GM21526 (cell line): ENCODE measurements around the gene MINAR1.

Experiments used
- ATAC-seq: cut with Tn5 transposase; IDR thresholded peaks from one replicate; pipeline ENCODE4 v1.9.1; 2021; ENCODE audit warnings: moderate library complexity; ENCODE audit not compliant: unreplicated experiment, low FRiP score

The MINAR1 gene

DNA sequence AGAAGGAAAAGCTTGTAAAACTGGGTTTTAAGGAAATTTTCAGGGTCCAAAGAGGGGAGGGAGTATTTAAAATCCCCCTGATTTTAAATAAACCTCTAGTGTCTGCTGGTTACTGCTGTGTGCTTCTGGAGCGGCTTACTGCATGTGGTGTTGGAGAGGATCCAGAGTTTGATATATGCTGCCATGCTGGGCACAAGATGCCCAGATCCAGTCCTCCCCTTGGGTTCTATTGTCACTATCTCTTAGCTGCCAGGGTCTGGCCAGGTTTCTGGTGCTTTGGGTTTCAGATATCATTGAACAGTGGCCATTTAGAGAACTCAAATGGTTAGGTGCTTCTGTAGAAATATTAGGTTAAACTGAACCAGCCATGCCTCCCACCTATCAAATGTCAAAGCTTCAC is 27.5 kb downstream of the MINAR1 start:
- ATAC-seq: no peak

DNA sequence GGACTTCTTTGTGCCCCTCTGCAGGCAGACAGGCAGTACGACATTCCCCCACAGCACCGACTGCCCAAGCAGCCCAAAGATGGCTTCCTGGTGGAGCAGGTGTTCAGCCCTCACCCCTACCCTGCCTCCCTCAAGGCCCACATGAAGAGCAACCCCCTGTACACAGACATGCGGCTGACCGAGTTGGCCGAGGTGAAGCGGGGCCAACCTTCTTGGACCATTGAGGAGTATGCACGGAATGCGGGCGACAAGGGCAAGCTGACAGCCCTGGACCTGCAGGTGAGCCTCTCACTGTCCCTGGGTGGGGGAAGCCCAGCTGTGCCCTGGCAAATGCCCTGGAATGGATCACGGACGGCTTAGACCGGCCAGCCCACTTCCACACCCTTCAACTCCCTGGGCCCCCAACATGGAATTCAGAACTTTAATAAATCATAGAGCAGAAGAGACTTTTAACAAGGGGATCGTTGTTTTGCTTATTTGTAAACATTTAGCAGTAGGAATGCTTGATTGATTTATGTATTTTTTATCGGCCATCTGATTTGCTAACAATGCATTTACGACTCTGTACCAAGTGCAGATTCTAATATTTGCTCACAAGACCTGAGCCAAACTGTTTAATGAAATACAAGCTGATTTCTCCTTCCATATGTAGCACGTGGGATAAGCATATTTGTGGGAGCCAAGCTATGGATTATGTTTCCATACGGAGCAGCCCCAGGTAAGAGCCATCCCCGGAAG is 31.1 kb downstream of the MINAR1 start:
- ATAC-seq: no peak

- no peak for ATAC-seq
These were observed 31.7 kb downstream of the MINAR1 start for GRCh38 chr15:79463781-79464270.

- ATAC-seq: no peak
These were observed 34.4 kb downstream of the MINAR1 start for GRCh38 chr15:79466488-79466887.

- ATAC-seq: no peak
These were observed 35.9 kb downstream of the MINAR1 start for GRCh38 chr15:79467865-79468586.

DNA sequence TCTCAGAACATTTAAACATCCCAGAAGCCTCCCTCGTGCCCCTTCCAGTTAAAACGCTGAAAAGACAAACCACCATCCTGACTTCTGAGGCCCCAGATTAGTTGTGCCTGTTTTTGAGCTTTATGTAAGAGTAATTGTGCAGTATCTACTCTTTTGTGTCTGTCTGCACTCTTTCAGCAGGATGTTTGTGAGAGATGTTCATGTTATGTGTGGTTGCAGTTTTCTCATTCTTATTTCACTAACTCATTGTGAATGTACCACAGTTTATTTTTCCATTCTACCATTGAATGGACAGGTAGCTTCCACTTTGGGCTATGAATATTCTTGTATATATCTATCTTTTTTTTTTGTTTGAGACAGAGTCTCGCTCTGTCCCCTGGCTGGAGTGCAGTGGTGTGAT is 40.3 kb downstream of the MINAR1 start:
- no peak for ATAC-seq

DNA sequence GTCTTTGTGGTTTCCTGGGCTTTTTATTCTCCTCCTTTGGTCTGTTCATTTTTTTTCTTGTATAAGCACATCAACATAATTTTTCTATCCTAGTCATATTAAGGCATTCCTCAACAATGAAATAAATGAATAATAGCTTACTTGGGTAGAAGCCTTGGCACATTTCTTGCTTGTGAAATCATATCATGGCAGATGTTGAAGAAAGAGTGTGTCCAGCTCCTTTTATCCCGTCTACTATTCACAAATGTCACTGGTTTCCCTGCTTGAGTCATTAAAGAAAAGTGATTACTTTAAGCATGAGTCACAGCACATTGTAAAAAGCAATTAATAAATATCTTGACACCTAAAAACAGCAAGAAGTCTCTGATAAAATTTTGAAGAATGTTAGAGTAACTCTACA is 42.1 kb downstream of the MINAR1 start:
- ATAC-seq: no peak

DNA sequence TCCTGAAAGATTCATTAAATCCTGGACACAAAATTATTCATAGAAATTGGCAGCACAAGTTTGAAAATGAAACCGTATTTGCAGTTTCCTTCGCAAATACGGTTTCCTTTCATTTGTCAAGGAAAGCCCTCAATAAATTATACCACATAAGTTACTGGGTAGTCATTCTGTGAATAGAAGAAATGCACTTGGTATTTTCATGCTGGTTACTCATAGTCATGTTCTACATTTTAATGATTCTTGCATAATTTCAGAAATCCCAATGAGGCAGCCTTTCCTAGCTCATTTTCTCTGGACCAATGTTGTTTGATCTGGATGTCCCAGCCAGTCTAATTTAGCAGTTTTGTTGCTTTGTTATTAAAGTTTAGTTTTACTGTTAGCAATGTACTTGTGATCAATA is 43.2 kb downstream of the MINAR1 start:
- no peak for ATAC-seq

DNA sequence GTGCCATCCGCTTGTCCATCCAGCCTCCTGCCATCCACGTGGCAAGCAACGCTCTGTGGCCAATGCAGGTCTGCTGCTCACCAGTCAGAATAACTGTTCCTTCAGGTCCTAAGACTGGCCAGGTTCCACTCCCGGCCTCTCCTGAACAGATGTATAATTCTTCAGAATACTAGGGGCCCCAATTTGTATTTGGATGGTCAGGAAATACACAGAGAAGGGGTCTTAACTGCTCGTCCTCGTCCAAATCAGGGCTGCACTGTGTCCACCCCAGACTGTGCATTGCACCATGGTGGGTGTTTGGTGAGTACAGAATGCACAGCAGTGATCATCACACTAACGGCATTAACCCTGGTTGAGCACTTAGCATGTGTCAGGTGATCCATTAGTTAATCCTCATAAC is 46.0 kb downstream of the MINAR1 start:
- ATAC-seq: no peak

DNA sequence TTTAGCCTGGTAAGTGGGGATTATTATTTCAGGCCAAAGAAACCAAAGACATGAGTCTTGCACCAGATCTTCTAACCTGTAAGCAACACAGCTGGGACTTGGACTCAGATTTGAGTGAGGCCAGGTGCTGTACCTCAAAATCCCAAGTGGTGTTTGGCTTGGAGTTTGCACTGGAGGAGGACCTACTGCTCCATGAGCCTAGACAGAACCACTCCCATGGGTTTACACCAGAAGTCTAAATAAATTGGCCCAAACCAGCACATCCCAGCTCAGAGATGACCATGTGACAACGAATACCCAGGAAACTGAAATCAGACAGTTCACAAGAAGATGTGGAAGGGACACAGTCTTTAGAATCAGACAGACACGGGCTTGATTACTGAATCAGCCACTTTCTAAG is 47.5 kb downstream of the MINAR1 start:
- no peak for ATAC-seq

DNA sequence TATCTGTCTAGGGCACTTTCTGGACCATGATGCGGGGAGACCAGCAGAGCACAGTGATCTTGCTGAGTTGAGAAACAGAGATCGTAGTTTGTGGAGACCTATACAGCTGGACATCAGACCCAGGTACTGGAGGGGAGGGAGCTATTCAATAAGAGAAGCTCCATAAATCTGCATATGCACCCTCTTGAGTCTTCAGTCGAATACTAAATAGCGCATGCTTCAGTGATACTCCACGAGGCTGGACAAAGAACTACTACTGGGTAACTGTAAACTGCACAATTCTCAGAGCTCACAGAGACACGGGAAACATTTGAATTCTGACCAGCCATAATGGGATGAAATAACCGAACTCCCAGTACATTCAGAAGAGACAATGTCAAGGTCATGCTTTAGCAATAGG is 49.7 kb downstream of the MINAR1 start:
- no peak for ATAC-seq
